HCT116 (cell line): Measurements from ENCODE around the gene DIP2C. TPM values are rescaled to one million over a fixed set of nuclear protein-coding genes. Genes with fewer than 3 reads are reported as not detected.

ENCODE experiments used
- ATAC-seq: fragments of 200-7000 bp; cut with Tn5 transposase; 2 replicates; pipeline ENCODE4 v1.9.1; 2020; ENCODE audit warnings: mild to moderate bottlenecking, moderate library complexity
- BruUV-seq: library from RNA; stranded (reverse); fragments of 400-500 nt; replicated peaks from 2 replicates; lab custom pipeline; 2021; lab: Mats Ljungman, UMichigan
- CTCF ChIA-PET: fragments of 300-600 bp; sonication (Branson Sonifier 250); formaldehyde crosslinking; loops from one replicate; lab custom pipeline; 2021; ENCODE audit warnings: antibody characterized with exemption; lab: Charles Lee
- POLR2A ChIA-PET: fragments of 300-600, 350-600 bp; sonication (Branson Sonifier 250); formaldehyde crosslinking; loops from one replicate; lab custom pipeline; 2021; ENCODE audit warnings: antibody characterized with exemption; lab: Charles Lee
- RAD21 ChIA-PET, 2 experiments: fragments of 300-600 bp; sonication (Branson Sonifier 250); formaldehyde crosslinking; loops; one replicate each; lab custom pipeline; 2023; ENCODE audit warnings: low total read pairs in 2 of 2; ENCODE audit not compliant: uncharacterized antibody in 2 of 2, unreplicated experiment in 2 of 2, low non-redundant PET in 1 of 2; lab: Charles Lee
- DNase-seq: peaks from one replicate; pipeline ENCODE4 v3.0.0-alpha.2; 2010; ENCODE audit warnings: low read depth, low spot score
- H2AFZ ChIP-seq: fragments of 200-600 bp; shearing (Covaris generic), sonication (generic); 2 replicates; pipeline ENCODE4 v1.6.1; 2017; ENCODE audit warnings: low read depth, mixed run types, mixed read lengths, antibody characterized with exemption, low read length; ENCODE audit not compliant: poor library complexity, severe bottlenecking
- H3K27ac ChIP-seq: 2 replicates; pipeline ENCODE4 v1.5.1; 2012; ENCODE audit warnings: low read depth, low read length
- H3K27me3 ChIP-seq: fragments of 200-600 bp; sonication (generic); 2 replicates; pipeline ENCODE4 v1.6.1; 2016; ENCODE audit warnings: mixed run types, low read length, mixed read lengths; ENCODE audit not compliant: insufficient read depth
- H3K36me3 ChIP-seq, 2 experiments: fragments of 200-500 bp in 1 of 2; fragments of 200-600 bp in 1 of 2; sonication (Bioruptor generic) in 1 of 2; sonication (generic) in 1 of 2; 2 replicates each; pipeline versions ENCODE4 v1.5.1 to v1.6.1; 2014 to 2016; ENCODE audit warnings: low read length in 2 of 2, inconsistent platforms in 1 of 2, mixed read lengths in 1 of 2, mixed run types in 1 of 2; ENCODE audit not compliant: insufficient read depth in 2 of 2, control insufficient read depth in 1 of 2
- H3K4me1 ChIP-seq, 2 experiments: fragments of 200-600 bp in 1 of 2; sonication (generic) in 1 of 2; 2 replicates each; pipeline versions ENCODE4 v1.5.1 to v1.6.1; 2012 to 2017; ENCODE audit warnings: low read length in 2 of 2, inconsistent platforms in 1 of 2, mild to moderate bottlenecking in 1 of 2, mixed read lengths in 1 of 2, mixed run types in 1 of 2, moderate library complexity in 1 of 2; ENCODE audit not compliant: insufficient read depth in 2 of 2, control insufficient read depth in 1 of 2
- H3K4me2 ChIP-seq: fragments of 200-600 bp; sonication (generic); 2 replicates; pipeline ENCODE4 v1.6.1; 2017; ENCODE audit warnings: mixed run types, low read length, mixed read lengths
- H3K4me3 ChIP-seq, 2 experiments: fragments of 200-600 bp in 1 of 2; sonication (generic) in 1 of 2; replicated peaks in 1 of 2; 2 replicates each; pipeline ENCODE4 v1.5.1; 2011 to 2016; ENCODE audit warnings: low read length in 2 of 2, control low read depth in 1 of 2, low read depth in 1 of 2, mild to moderate bottlenecking in 1 of 2, mixed read lengths in 1 of 2, mixed run types in 1 of 2
- H3K79me2 ChIP-seq: fragments of 200-600 bp; sonication (generic); 2 replicates; pipeline ENCODE4 v1.6.1; 2017; ENCODE audit warnings: mild to moderate bottlenecking, mixed run types, low read length, moderate library complexity, mixed read lengths; ENCODE audit not compliant: insufficient read depth
- H3K9ac ChIP-seq: fragments of 200-600 bp; sonication (generic); 2 replicates; pipeline ENCODE4 v1.6.1; 2016; ENCODE audit warnings: low read length, mixed read lengths
- H3K9me2 ChIP-seq: fragments of 200-600 bp; sonication (generic), shearing (Covaris generic); 2 replicates; pipeline ENCODE4 v1.6.1; 2017; ENCODE audit warnings: mixed run types, mild to moderate bottlenecking, moderate library complexity; ENCODE audit not compliant: insufficient read depth
- H3K9me3 ChIP-seq, 2 experiments: fragments of 200-500 bp in 1 of 2; fragments of 200-600 bp in 1 of 2; sonication (Bioruptor generic) in 1 of 2; sonication (generic) in 1 of 2; 2 replicates each; pipeline ENCODE4 v1.6.1; 2014 to 2017; ENCODE audit warnings: low read length in 2 of 2, mixed read lengths in 2 of 2, inconsistent platforms in 1 of 2, low read depth in 1 of 2, mild to moderate bottlenecking in 1 of 2, mixed run types in 1 of 2, moderate library complexity in 1 of 2; ENCODE audit not compliant: control insufficient read depth in 1 of 2, insufficient read depth in 1 of 2
- H4K20me1 ChIP-seq: fragments of 200-600 bp; sonication (generic), shearing (Covaris generic); 2 replicates; pipeline ENCODE4 v1.6.1; 2017; ENCODE audit warnings: mixed run types, mild to moderate bottlenecking, moderate library complexity; ENCODE audit not compliant: insufficient read depth
- ATF3 ChIP-seq: IDR thresholded peaks from 2 replicates; pipeline ENCODE4 v1.6.1; 2012
- CTCF ChIP-seq, 3 experiments: fragments of 200-600 bp in 1 of 3; sonication (generic) in 1 of 3; IDR thresholded peaks in 2 of 3; conservative IDR thresholded peaks in 1 of 3; 2 replicates each; pipeline ENCODE4 v1.5.1; 2012 to 2017; ENCODE audit warnings: low read depth in 2 of 3, low read length in 2 of 3, antibody characterized with exemption in 1 of 3, borderline replicate concordance in 1 of 3, control low read depth in 1 of 3, mild to moderate bottlenecking in 1 of 3, mixed read lengths in 1 of 3, mixed run types in 1 of 3, moderate library complexity in 1 of 3; ENCODE audit not compliant: insufficient read depth in 1 of 3
- EZH2 ChIP-seq: fragments of 200-600 bp; sonication (generic); IDR thresholded peaks from 2 replicates; pipeline ENCODE4 v1.6.1; 2017; ENCODE audit warnings: antibody characterized with exemption, mixed run types
- MAX ChIP-seq: IDR thresholded peaks from 2 replicates; pipeline ENCODE4 v1.6.1; 2012
- RAD21 ChIP-seq: IDR thresholded peaks from 2 replicates; pipeline ENCODE4 v1.6.1; 2012; ENCODE audit warnings: low read depth, mild to moderate bottlenecking
- REST ChIP-seq: IDR thresholded peaks from 2 replicates; pipeline ENCODE4 v1.6.1; 2012; ENCODE audit warnings: low read depth
- SRF ChIP-seq: IDR thresholded peaks from 2 replicates; pipeline ENCODE4 v1.6.1; 2012; ENCODE audit warnings: low read depth
- TCF7L2 ChIP-seq: IDR thresholded peaks from 2 replicates; pipeline ENCODE4 v1.7.0; 2011; ENCODE audit warnings: borderline replicate concordance, inconsistent platforms; ENCODE audit not compliant: insufficient read depth, insufficient read length; ENCODE audit errors: extremely low read depth
- ZBTB33 ChIP-seq: IDR thresholded peaks from 2 replicates; pipeline ENCODE4 v1.6.1; 2011; ENCODE audit warnings: mild to moderate bottlenecking, low read length, moderate library complexity; ENCODE audit not compliant: insufficient replicate concordance; ENCODE audit errors: extremely low read depth
- ZFX ChIP-seq: fragments of 450-650 bp; IDR thresholded peaks from 2 replicates; pipeline ENCODE4 v1.6.1; 2017
- ZNF274 ChIP-seq: fragments of 200-500 bp; sonication (Bioruptor generic); IDR thresholded peaks from 2 replicates; pipeline ENCODE4 v1.6.1; 2014; ENCODE audit warnings: mild to moderate bottlenecking, low read depth, low read length, inconsistent platforms
- intact Hi-C: fragments of 100-400 bp; cut with micrococcal nuclease; formaldehyde crosslinking; loops from 2 replicates; pipeline ENCODE4 v1.10.0; 2022
- total RNA-seq: library from RNA; stranded (reverse); gene quantifications from one replicate; pipeline ENCODE4 v1.2.1, GENCODE V29; 2021; ENCODE audit not compliant: unreplicated experiment

DIP2C gene
- total RNA-seq, 1 experiment from 2014 or later = 15.4 TPM

GRCh38 chr10:649798-650440, 39.5 kb downstream of the DIP2C start (continued):
- no peak for TF ChIP-seq CTCF (IDR thresholded peaks at IDR 0.05 in 2 of 3, conservative IDR thresholded peaks at IDR 0.05 in 1 of 3; ENCODE audit: borderline replicate concordance in 1 of 3, insufficient read depth in 1 of 3, low read depth in 2 of 3, low read length in 2 of 3)
- TF ChIP-seq, all 23 proteins: peak for 0

GRCh38 chr10:649445-649797, 40.0 kb downstream of the DIP2C start:
- Histone ChIP-seq H3K79me2 (peaks cover 4% of the 10 kb centered on the region), H2AFZ (no peak overlapping the region), H3K27ac (no peak overlapping the region), H3K4me2 (no peak overlapping the region), H3K4me3 (no peak overlapping the region), H3K9me3 (no peaks in the 10 kb centered on the region), H3K27me3 (no peaks in the 10 kb centered on the region), H3K36me3 (no peaks in the 10 kb centered on the region), H4K20me1 (no peaks in the 10 kb centered on the region), H3K9ac (no peak overlapping the region), H3K9me2 (no peaks in the 10 kb centered on the region), H3K4me1 (no peaks in the 10 kb centered on the region)
- BruUV-seq = no TSS peak
- RAD21 ChIA-PET = no interaction called here
- ATAC-seq (no peak), DNase-seq (no peak)
- no peak for TF ChIP-seq EZH2
- TF ChIP-seq ZFX = no peak
- no peak for TF ChIP-seq RAD21
- no peak for TF ChIP-seq CTCF (IDR thresholded peaks at IDR 0.05 in 2 of 3, conservative IDR thresholded peaks at IDR 0.05 in 1 of 3; ENCODE audit: borderline replicate concordance in 1 of 3, insufficient read depth in 1 of 3, low read depth in 2 of 3, low read length in 2 of 3)
- TF ChIP-seq ZNF274 = no peak
- TF ChIP-seq MAX = no peak
- TF ChIP-seq ZBTB33 = no peak
- TF ChIP-seq TCF7L2 = no peak
- no peak for TF ChIP-seq REST
- TF ChIP-seq ATF3 = no peak
- TF ChIP-seq SRF = no peak
- CTCF ChIA-PET = no interaction called here
- intact Hi-C loops = no loop called here
- POLR2A ChIA-PET = no interaction called here
